ENCODE results near the gene SFN. TPM values are rescaled to one million over a fixed set of nuclear protein-coding genes. Genes with fewer than 3 reads are reported as not detected.

SFN gene
- total and polyA plus RNA-seq, 2 of the 13 experiments (the other 11 are each of a cell fraction or from before 2014, with no cell fraction given): 4.3 to 5.6 TPM

GRCh38 chr1:26900001-26900814 lies 37.3 kb downstream of the SFN start, which contains the start of gene GPATCH3 (continued):
- no peak for TF ChIP-seq NFAT5 (CRISPR knock-in tag; IDR thresholded peaks at IDR 0.05)
- TF ChIP-seq SMARCE1 (IDR thresholded peaks at IDR 0.05; ENCODE audit: borderline replicate concordance): no peak
- 0 out of 2 replicates have a peak, but pooled peaks have one; percentile 44 for TF ChIP-seq ZBTB2 (CRISPR knock-in tag; IDR thresholded peaks at IDR 0.05; ENCODE audit: low read depth)
- no peak for TF ChIP-seq ZNF33B (CRISPR knock-in tag; IDR thresholded peaks at IDR 0.05)
- no peak for TF ChIP-seq PRDM10 (CRISPR knock-in tag; IDR thresholded peaks at IDR 0.05; ENCODE audit: low read depth)
- TF ChIP-seq SNAPC5 (CRISPR knock-in tag; IDR thresholded peaks at IDR 0.05; ENCODE audit: borderline replicate concordance): peak; percentile 82; the same call in 1 of the 2 replicates
- TF ChIP-seq IRX3 (CRISPR knock-in tag; IDR thresholded peaks at IDR 0.05; ENCODE audit: borderline replicate concordance, low read depth): peak; percentile 83; the same call in 1 of the 2 replicates
- TF ChIP-seq MAZ (IDR thresholded peaks at IDR 0.05; ENCODE audit: borderline replicate concordance, low read depth, low read length): no peak
- TF ChIP-seq MAZ (CRISPR knock-in tag; IDR thresholded peaks at IDR 0.05; ENCODE audit: low read depth): peak; percentile 57; the same call in 1 of the 2 replicates
- no peak for TF ChIP-seq ZSCAN21 (CRISPR knock-in tag; IDR thresholded peaks at IDR 0.05; ENCODE audit: borderline replicate concordance)
- TF ChIP-seq PAXIP1 (CRISPR knock-in tag; conservative IDR thresholded peaks at IDR 0.05): peak; percentile 38; the same call in 1 of the 2 replicates
- peak; percentile 86; the same call in 1 of the 2 replicates for TF ChIP-seq FOXK1 (CRISPR knock-in tag; IDR thresholded peaks at IDR 0.05; ENCODE audit: borderline replicate concordance, low read depth)

Measured in HepG2 (cell line).